Measurements from ENCODE around the gene DST.
"Not testable (repeated sequence)": the region's sequence is repeated elsewhere in the genome, so short reads cannot be mapped to it uniquely, and the experiment has no call there.

Gene DST

DNA sequence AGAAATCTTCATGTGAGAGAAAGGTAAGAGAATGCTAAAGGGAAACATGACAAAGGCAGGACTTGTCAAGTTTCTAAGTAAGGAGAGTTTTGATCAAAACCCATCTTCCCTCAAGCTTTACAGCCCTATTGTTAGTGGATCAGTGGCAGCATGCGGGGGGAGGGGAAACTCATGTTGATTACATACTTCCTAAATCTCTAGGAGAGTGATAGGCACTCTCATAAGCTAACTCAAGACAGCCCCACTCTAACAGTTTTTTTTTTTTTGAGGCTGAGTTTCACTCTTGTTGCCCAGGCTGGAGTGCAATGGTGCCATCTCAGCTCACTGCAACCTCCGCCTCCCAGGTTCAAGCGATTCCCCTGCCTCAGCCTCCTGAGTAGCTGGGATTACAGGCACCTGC is 18.6 kb upstream of the DST start:
- not testable (repeated sequence) for DNase-seq (ENCODE audit: low spot score)

GRCh38 chr6:56660381-56660730 is 17.7 kb upstream of the DST start:
- no peak for DNase-seq (ENCODE audit: low spot score)

GRCh38 chr6:56659721-56660380 is 17.2 kb upstream of the DST start:
- no peak for DNase-seq (ENCODE audit: low spot score)

GRCh38 chr6:56658326-56658725 is 15.6 kb upstream of the DST start:
- no peak for DNase-seq (ENCODE audit: low spot score)

- DNase-seq (ENCODE audit: low spot score), result no peak
Measured at GRCh38 chr6:56657354-56657753, 14.7 kb upstream of the DST start.

DNA sequence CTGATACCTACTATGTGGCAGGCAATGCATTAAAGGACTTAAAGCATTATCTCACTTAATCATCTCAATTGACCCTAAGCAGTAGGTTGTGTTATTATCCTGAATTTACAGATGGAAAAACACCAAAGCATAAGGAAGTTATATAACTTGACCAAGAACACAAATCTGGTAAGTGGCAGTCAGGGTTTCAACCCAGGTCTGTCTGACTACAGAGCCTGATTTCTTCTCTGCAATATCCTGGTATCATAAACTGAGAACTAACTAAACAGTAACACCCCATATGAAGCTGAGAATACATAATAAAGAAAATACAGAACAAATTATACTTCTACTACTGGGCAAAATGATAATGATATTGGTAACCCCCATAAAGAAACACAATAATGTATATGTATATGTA is 13.8 kb upstream of the DST start:
- no peak for DNase-seq (ENCODE audit: low spot score)

GRCh38 chr6:56655996-56656395 is 13.3 kb upstream of the DST start:
- DNase-seq (ENCODE audit: low spot score), result no peak

- DNase-seq (ENCODE audit: low spot score), result no peak
Measured at GRCh38 chr6:56655249-56655648, 12.6 kb upstream of the DST start.

DNA sequence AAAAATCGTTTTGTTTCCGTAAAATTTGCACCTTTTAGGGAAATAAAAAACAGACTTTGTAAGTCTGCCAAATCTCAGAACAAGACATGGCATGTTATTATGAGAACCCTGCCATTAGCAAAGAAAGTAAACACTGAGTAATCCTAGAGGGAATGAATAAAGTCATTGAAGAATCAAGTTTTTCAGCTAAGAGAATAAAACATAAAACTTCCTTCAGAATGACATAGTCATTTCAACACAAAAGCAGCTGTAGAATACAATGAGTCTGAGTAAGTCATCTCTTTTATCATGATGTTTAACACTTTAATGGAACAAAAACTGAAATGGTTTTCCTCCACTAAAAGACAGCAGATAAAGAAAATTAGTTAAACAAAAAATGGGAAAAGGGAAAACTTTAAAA is 10.3 kb upstream of the DST start:
- DNase-seq (ENCODE audit: low spot score), result peak; percentile 36

- no peak for DNase-seq (ENCODE audit: low spot score)
Measured at GRCh38 chr6:56652231-56652630, 9.5 kb upstream of the DST start.

GRCh38 chr6:56650191-56650590 is 7.5 kb upstream of the DST start:
- no peak for DNase-seq (ENCODE audit: low spot score)

- no peak for DNase-seq (ENCODE audit: low spot score)
Measured at GRCh38 chr6:56649782-56650181, 7.1 kb upstream of the DST start.

DNA sequence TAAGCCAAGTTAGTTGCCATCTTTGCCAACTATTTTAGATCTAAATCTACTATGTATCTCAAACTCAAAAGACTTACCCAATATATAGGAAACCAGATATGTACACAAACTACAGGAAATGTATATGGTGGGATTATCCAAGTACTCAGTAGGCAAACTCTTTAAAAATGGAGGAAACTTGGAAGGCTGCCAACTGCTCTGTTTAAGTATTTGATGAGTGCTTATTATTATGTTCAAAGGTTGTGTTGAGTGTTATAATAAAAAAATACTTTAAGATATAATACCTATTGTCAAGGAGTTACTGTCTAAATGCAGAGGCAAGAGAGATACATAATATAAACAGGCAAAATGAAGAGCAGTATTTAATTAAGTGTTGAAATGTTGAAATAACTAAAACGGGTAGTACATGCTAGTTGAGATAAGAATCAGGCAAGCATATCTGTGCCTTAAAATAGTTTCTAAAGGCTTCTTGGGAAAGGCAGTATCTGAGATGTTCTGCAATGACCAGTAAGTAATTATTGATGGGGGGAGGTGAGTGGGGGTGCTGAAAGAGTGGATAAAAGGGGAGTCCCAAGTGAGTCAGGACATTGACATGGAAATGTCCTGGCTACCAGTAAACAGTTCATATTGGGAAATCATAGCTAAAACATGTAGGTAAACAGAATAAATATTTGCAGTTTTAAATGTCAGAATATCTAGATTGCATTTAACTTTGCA is 6.5 kb upstream of the DST start:
- DNase-seq (ENCODE audit: low spot score), result no peak

- no peak for DNase-seq (ENCODE audit: low spot score)
Measured at GRCh38 chr6:56647172-56647762, 4.6 kb upstream of the DST start.

GRCh38 chr6:56644366-56644765 is 1.7 kb upstream of the DST start:
- DNase-seq (ENCODE audit: low spot score), result no peak

GRCh38 chr6:56643379-56644089 is 845 bp upstream of the DST start:
- DNase-seq (ENCODE audit: low spot score), result no peak

DNA sequence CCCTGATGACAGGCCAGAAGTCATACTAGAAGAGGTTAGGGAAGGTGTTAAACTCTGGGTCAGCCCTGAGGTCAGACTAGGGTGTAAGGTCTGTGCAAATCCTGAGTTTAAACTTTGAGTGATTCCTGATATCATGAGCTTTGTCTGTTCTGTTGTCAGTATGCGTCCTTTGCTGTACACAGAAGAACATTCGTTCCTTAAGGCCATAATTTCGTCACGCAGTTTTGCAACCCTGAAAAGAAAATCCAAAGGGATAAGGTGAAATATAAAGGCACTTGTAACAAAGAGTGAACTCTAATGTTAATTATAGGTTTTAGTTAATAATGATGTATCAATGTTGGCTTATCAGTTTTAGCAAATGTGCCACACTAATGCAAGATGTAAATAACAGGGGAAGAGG is 2.3 kb downstream of the DST start:
- DNase-seq (ENCODE audit: low spot score), result no peak

- no peak for DNase-seq (ENCODE audit: low spot score)
Measured at GRCh38 chr6:56638760-56639159, 3.9 kb downstream of the DST start.

- peak; percentile 46 for DNase-seq (ENCODE audit: low spot score)
Measured at GRCh38 chr6:56637640-56638039, 5.0 kb downstream of the DST start.

DNA sequence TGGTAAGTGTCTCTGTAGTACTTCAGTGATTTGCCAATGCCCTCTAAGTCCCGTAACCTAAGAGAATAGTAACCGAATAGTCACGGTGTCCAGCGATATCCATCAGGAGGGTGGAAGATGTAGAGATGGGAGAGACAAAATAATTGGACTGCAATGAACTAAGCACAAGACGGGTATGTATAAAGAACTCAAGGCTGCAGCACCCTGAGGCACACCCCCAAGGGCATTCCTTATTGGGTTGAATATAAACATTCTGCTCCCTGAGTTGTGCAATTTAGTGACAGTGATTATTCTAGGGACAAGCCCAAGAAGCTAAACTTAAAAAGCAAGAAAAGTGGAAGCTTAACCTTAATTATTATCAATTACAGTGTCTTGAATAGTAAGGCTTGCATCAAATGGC is 14.6 kb downstream of the DST start:
- DNase-seq (ENCODE audit: low spot score), result no peak

DNA sequence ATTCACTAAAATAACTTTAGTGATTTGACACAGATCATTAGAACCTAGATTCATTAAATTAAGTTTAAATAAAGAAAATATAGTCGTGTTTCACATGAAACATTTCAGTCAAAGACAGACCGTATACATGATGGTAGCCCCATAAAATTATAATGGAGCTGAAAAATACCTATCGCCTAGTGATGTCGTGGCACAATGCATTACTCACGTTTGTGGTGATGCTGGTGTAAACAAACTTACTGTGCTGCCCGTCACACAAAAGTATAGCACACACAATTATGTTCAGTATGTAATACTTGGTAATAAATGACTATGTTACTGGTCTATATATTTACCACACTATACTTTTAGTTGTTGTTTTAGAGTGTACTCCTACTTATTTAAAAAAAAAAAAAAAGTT is 17.3 kb downstream of the DST start:
- no peak for DNase-seq (ENCODE audit: low spot score)

DNA sequence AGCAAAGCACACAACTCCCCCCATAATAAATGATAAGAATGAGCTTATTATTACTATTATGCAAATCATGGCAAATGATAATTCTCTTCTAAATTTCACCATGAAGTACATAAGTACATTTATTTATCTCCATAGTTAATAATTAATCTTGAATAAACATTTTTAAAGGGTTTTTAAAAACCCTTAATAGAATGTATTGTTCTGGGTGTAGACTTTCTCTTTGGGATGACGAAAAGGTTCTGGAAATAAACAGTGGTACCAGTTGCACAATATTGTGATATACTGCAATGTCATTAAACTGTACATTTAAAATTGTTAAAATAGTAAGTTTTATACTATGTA is 18.0 kb downstream of the DST start:
- no peak for DNase-seq (ENCODE audit: low spot score)

DNA sequence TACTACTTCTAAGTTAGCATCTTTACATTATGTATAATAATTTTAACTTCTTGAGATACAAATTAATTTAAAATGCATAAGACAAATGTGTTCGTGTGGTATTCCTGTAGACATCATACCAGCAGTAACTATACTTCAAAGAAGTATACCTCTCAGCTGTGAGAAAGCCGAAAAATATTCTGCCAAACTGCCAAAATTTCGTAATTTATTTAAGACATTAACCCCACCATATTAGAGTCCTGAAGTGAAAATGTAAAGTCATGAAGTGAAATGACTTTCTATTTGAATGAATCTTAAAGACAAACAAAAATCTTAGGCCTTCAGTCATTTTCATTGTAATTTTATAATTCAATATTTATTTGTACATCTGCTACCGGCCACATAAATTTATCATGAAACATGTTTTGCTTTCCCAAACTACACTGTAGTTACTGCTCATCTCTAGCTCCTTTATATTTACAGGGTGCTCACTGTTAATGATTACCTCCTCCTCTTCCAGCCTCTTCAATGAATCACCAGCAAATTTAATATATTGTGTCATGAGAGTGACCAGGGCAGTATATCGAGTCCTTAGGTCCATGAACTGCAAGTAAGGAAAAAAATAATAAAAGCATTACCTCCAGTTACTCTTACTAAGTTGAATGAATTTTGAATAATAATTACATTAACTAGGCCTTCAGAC is 18.5 kb downstream of the DST start:
- DNase-seq (ENCODE audit: low spot score), result no peak

All from AG08395 (cell line).